GM19463 (cell line): Measurements from ENCODE around the gene COL18A1.
"Not testable (repeated sequence)": the region's sequence is repeated elsewhere in the genome, so short reads cannot be mapped to it uniquely, and the experiment has no call there.

Source experiments
- ATAC-seq: cut with Tn5 transposase; IDR thresholded peaks from one replicate; pipeline ENCODE4 v1.9.1; 2021; ENCODE audit warnings: mild to moderate bottlenecking, moderate library complexity; ENCODE audit not compliant: unreplicated experiment

The COL18A1 gene

DNA sequence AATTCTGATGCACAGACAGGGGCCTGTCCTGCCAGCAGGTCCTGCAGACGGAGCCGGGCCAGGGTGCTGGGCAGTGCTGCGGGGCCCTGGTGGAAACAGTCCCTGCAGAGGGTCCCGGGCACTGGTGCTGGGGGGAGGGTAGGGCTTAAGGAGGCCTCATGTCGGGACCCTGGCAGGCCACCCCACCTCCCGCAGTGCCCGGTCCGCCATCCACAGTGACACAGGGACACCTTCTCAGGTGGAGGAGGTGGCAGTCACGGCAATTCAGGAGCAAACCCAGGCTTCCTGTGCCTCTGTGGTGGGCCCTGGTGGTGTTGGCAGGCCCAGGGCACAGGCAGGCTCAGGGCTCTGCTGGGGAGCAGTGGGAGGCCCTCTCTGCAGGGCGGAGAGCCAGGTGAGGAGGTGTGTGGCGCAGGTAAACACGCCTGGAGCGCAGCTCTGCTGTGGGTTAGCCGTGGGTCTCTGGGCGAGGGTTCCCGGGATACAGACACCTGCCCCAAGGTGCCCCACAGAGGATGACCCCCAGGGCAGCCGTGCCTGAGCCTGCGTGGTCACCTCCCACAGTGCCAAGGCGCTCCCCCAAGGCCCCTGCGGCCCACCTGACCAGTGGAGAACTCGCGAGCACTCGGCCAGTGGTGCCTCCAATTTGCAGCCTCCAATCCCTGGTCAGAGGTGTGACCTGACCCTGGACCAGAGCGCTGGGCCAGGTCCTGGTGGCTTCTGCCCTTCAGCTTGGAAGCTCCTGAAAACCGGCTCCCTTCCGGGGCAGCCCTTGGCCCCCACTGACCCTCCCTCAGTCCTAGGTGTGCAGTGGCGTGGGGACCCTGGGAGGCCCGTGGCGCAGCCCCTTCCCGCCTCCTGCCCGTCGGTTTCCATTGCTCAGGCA, 19.2 kb downstream of the COL18A1 start:
- no peak for ATAC-seq

DNA sequence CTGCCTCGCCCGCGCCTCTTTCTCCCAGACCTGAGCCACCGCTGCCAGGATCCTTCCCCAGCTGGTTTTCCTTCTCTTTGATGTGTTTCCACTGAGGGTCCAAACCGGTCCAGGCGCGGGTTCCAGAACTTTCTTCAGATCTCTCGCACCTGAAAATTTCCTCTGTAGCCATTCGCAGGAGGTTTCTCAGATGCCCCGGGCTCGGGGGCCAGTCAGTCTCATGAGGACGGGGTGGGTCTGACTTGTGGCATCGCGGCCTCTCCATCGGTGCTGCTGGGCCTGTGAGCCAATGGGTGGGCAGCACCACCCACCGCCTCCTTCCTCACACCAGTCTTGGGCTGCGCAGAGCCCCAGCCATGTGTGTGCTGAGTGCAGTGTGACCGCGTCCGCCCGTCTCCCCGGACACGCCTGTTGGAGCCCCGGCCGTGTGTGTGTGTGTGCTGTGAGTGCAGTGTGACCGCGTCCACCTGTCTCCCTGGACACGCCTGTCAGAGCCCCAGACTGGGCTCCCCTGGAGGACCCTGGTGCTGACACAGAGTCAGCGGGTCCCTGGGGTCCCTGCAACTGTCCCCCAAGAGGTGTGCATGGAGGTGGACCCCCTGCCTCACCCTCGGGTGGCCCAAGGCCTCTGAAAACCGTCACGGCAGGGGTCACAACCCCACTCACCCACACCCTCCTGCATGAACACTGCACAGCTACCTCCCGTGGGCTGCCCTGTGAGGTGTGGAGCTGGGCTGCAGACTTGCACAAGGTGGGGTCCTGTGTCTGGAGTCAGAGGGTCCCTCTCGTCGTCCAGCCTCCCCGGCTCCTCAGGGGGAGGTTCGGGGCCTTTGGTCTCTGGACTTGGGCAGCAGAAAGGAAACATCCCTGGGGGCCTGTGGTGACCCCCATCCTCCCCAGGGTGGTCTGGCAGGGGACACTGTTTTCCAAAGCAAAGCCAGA, 20.2 kb downstream of the COL18A1 start:
- no peak for ATAC-seq

DNA sequence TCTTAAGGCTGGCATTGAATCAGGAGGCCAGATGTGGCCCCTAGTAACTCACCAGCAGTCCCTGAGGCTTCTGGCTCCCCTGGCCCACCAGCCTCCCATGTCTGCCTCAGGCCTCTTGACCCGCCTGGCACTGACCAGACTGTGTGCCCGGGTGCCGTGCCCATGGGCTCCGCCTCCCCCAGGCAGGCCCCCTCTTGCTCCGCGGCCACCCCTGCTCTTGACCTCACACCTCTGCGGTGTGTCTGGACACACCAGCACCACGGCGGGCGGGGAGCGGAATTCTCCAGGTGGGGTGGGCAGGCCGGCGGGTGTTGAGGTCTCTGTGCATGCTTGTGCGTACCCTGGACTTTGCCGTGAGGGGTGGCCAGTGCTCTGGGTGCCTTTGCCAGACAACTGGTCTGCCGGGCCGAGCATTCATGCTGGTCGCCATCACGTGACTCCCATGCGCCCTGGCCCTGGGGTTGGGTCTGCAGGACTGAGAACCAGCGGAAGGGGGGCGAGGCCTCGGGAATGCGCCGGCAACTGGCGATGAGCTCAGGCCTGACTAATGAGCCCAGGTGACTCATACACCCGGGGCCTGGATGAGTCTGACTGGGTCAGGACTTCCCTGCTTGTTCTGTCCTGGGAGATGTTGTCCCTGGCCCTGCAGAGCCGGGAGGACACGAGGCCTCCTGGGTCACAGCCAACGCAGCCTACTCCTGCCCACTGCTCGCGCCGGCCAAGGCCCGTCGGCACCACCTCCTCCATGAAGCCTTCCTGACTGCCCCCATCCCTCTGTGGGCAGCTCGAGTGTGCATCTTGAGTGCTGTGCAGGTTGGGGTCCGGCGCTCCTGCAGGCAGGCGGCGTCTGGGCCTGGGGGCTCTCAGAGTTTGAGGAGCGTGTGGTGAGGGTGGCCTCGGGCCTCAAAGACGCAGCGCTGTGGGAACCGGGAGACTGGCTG, 22.6 kb downstream of the COL18A1 start:
- no peak for ATAC-seq

DNA sequence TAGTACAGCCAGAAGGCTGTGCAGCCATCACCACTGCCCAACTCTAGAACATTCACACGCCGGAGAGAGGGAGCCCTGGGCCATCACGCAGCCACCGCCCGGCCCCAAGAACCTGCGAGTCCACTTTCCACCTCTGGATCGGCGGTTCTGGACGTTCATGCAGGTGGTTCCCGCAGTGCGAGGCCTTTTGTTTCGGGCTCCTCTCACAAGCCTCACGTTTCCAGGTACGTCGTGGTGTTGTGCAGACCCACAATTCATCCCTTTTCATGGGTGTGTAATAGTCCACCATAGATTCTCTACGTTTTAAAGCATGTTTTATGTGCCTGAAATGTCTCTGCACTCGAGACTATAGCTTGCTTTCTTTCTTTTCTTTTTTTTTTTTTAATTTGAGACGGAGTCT, 23.6 kb downstream of the COL18A1 start:
- ATAC-seq, result no peak

DNA sequence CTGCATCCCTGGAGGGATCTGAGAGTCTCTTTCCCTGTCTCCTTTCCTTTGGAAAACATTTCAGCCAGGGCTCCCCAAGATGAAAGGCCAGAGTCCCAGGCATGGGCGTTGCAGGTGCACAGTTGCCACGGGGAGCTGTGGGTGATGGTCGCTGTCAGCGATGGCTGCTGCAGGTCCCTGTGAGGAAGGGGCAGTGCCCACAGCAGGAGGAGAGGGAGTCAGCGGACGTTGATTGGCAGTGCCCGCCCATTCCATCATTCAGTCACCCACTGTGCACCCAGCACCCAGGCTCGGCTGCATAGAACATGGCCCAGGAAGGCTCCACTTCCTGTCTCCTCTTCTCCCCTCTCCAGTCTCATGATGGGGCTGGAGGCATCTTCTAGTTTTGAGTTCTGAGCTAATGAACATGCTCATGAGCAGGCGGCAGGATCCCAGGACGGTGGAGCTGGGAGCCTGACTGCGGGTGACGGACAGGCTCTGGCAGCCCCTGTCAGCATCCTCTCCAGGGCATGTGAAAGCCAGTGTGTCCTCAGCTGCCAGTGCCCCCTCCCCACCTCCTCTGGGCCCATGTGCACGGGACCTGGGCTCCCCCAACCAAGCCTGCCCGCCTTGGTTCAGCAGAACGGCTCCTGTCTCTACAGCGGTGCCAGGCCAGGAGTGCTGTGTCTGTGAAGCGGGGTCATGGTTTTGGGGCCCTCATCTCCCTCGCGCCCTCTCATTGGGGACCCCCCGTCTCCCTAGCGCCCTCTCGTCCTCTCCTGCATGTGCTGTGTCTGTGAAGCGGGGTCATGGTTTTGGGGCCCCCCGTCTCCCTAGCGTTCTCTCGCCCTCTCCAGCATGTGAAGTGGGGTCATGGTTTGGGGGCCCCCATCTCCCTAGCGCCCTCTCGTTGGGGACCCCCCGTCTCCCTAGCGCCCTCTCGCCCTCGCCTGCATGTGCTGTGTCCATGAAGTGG, 24.5 kb downstream of the COL18A1 start:
- ATAC-seq, result no peak

DNA sequence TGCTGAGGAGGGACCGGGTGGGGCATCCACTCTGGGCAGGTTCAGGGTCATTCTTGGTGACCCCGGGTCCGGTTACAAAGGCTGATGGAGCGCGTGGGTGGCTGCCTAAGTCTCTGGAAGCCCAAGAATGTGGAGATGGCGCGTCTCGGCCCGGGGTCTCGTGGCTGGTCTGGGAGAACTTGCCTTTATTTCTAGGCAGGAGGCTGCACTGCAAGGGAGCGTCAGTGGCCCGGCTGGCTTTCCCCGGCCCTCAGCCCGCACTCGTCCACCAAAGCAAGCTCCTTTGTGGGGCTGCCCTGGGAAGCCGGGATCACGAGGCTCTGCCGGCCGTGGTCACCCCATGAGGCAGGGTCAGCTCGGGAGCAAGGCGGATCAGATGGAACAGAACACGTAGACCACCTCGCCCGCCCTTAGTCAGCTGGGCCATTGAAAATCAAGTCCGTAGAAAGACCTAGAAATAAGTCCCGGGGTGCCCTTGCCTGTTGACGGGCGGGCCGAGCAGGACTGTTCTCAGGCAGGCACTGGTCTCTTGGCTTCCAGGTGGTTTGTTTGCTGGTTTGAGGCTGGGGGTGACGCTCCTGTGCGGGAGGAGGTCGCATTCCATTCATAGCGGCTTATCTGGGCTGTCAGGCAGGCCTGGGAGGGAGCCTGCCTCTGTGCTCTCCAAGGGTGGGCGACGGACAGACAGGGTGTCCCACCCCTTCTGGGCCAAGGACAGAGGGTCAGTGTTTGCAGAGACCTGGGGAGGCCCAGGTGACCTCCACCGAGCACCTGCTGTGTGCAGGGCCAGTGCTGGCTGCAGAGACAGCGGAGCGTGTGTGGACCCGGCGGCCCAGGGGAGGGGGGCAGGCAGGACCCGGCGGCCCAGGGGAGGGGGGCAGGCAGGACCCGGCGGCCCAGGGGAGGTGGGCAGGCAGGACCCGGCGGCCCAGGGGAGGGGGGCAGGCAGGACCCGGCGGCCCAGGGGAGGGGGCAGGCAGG, 25.8 kb downstream of the COL18A1 start:
- no peak for ATAC-seq

DNA sequence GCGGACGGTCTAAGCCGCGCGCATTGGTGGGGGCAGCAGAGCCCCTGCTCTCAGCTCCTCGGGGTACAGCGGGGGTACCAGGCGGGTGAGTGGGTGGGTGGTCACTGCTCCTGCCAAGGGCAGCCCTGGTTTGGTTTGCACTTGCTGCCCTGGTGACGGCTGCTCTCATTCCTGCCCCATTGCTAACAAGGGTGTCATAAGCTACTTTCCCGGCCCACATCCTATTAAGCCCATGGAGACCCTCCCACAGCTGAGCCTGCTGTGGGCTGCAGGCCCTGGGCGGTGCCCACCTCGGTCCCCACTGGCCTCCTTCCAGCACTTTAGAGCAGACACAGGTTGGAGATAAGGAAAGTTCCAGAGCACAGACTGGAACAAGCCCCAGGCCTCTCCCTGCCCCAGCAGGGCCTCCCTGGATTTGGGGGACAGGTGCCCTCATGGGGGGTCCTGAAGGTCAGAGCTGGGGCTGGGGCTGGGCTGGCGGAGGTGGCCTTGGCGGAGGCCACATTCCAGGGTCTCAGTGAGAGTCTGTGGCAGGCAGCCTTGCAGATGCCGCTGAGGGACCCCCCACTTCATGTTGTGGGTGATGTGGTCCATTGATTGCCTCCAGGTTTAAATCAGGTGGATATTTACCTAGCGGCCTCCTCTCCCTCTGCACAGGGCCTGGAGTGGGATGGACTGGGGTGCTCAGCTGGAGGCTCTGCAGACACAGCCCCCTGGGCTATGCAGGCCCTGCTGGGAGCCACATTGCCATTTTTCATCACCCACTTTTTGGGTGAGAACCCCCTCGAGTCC, 27.0 kb downstream of the COL18A1 start:
- no peak for ATAC-seq

DNA sequence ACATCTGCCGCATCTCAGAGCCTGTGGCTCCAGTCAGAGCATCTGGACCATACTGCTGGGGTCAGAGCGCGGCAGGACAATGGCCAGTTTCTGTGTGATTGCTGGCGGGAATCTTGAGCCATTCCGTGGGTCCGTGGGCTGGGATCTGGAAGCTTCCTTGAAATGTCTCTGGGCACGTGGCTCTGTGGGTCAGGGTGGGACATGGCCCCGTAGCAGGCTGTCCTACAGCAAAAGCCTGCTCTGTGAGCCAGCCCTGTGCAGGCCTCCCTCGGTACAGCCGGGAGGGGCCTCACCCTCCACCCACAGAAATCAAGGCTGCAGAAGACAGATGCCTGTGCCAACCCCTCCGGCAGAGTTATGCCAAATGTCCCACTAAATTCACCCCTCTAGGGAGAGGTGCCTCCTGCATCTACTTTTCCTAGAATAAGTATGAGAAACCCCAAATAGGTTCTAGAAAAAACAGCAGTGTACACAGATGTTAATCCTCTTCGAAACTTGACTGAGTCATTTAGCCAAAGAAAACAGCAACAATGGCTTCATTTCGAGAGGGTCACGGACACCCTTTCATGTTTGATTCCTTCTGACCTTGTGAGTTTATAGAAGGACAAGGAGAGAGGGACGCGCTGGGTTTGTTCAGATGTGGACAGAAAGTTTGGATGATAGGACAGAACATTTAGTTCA, 27.8 kb downstream of the COL18A1 start:
- no peak for ATAC-seq

DNA sequence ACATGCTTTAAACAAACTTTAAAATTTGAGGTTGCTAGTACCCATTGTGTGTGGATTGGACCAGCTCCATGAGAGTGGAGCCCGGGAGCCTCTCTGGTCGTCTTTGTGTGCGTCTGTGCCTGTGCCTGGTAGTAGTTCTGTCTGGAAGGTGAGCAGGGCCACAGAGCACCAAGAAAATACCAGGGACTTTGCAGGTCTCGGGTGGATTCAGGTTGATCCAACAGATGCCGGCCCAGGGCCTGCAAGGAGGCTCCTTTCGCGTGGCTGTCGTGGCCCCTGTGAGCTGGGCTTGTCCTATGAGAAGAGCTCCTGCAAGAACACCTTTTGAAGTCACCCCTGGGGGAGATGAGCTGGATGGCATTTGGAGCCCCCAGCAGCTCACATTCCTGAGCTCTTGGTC, 28.3 kb downstream of the COL18A1 start:
- no peak for ATAC-seq

DNA sequence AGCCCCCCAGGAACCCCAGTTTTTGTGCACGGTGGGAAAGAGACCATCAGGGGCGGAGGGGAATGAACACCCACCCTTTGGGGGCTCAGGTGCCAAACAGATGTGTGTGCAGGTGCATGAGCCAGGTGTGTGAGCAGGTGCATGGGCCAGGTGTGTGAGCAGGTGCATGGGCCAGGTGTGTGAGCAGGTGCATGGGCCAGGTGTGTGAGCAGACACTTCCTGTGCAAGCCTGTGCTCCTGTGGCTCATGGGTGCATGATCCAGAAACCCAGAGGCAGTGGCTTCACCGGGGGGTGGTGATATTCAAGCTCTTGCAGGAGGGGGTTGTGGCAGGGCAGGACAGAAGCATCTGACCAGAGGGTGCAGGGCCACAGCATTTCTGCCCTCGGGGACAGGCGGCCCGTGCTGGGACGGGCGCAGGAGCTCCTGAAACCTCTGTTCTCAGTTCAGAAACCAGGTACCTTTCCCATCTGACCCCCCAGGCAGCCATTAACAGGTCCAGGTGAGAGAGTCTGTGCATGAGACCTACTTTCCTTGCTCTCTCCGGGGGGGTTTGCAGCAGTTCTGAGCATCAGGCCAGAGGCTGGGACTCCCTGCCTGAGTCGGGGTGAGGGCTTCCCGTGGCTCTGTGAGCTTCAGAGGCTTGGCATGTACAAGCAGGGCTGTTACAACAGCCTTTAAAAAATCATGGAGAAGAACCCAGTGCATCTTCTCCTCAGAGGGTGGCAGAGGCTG, 29.1 kb downstream of the COL18A1 start:
- ATAC-seq, result no peak

DNA sequence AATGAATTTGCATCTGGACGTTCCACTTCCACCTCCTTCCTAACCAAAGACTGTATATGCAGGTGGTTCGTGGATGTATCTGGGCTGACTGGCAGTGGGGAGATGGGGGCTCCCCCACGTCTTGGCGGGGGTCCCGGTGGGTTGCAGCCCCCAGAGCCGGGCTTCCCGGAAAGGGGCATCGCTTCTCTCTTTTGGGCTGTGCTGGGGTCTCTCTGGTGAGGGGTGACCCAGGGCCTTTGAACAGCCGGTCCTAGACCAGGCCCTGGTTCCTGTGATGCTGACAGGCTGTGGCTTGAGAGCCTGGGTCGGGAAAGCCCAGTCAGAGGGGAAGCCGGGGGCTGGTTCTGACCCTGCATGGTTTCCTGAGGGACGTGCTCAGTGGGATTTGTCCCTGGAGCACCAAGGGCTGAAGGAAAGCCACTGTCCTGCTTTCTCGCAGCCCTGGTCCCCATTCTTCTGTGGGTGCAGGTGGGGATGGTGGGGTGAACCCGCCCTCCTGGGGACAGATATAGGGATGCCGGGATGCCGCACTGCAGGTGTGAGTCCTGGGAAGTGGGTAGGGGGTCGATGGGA, 29.8 kb downstream of the COL18A1 start:
- ATAC-seq, result no peak

DNA sequence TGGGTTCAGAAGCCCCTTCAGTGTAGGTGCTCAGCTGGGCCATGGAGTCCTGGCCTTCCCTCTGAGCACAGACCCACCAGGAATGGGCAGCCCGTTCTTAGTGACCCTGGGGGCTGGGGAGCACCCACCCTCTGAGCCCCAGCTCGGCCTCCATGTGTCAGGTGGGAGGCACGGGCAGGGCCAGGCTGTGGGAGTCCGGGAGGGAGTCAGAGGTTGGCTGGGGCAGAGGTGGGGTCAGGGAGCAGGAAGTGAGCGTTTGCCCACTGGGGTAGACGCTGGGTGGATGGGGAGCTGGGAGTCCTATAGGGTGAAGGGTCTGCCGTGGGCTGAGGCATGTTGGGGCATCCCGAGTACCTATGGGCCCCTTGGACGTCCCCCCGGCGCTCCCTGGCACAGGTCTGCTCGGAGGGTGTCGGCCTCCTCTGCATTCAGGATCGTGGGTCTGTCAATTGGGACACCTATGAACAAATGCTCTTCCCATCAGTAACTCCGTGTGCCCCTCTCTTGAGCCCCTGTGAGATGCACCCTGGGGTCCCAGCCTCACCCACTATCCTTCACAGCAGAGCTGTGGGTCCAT, 30.5 kb downstream of the COL18A1 start:
- ATAC-seq, result no peak

DNA sequence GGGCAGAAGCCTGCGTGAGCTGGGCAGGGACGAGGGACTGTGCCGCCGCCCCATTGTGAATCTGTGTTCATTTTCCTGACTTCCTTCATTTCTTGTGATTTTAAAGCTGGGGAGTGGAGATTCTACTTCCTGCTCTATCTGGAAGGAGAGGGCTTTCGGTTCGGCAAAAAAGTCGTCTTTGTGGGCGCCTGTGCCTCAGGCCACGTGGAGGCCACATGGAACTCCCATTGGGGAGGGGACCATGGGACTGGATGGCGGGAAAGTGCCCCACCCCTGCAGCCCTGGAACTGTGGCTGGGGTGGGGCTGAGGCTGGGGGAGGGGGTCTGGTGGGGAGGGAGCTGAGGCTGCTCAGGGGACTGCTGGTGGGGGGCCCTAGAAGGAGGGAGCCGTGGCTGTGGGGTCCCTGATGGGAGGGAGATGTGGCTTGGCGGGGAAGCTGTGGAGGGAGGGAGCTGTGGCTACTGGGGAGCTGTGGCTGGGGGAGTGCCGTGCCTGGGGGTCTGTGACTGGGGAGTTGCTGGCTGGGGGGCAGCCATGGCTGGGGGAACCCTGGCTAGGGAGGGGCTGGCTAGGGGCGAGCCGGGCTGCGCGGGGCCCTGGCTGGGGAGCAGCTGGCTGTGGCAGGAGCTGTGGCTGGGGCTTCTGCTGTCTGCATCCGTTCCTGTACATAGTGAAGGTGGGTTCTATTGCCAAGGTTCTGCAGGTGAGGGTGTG, 31.5 kb downstream of the COL18A1 start:
- ATAC-seq, result no peak

DNA sequence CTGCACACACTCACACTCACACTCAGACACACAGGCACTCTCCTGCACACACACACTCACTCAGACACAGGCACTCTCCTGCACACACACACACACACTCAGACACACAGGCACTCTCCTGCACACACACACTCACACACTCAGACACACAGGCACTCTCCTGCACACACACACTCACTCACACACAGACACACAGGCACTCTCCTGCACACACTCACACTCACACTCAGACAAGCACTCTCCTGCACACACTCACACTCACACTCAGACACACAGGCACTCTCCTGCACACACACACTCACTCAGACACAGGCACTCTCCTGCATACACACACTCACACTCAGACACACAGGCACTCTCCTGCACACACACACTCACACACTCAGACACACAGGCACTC, 32.9 kb downstream of the COL18A1 start:
- not testable (repeated sequence) for ATAC-seq
